GM19452 (cell line): Measurements from ENCODE around the gene ZDHHC4.
"Not testable (repeated sequence)": the region's sequence is repeated elsewhere in the genome, so short reads cannot be mapped to it uniquely, and the experiment has no call there.

Source experiments
- ATAC-seq: cut with Tn5 transposase; IDR thresholded peaks from one replicate; pipeline ENCODE4 v1.9.1; 2021; ENCODE audit not compliant: unreplicated experiment

ZDHHC4 gene

DNA sequence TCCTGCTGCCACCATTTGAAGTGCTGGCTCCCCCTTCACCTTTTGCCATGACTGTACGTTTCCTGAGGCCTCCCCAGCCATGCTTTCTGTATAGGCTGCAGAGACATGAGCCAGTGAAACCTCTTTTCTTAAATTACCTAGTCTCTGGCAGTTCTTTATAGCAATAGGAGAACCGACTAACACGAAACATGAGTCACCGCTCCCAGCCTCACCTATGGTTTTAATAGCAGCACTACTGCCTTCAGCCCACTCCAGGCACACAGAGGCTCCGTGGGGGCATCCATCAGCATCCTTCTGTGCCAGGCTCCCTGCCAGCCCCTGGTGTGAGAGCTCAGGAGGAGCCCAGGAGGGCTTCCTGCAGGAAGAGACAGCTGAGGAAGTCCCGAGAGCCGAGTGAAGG, 54.4 kb downstream of the ZDHHC4 start:
- no peak for ATAC-seq

DNA sequence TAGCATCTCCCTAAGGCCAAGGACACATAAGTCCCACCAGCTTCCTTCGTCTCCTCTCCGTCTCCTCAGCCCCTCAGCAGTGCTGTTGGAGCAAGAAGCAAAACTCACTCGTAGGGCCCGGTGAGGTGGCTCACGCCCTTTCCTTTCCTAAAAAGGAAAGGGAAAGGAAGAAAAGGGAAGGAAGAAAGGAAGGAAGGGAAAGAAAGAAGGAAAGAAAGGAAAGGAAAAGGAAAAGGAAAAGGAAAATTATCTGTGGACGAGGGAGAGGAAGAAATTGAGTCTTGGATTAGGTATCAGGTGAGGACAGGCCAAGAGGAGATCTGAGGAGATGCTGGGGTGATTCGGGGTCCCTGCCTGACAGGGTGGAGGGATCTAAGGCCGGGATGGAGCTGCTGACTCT, 56.8 kb downstream of the ZDHHC4 start:
- ATAC-seq, result no peak

DNA sequence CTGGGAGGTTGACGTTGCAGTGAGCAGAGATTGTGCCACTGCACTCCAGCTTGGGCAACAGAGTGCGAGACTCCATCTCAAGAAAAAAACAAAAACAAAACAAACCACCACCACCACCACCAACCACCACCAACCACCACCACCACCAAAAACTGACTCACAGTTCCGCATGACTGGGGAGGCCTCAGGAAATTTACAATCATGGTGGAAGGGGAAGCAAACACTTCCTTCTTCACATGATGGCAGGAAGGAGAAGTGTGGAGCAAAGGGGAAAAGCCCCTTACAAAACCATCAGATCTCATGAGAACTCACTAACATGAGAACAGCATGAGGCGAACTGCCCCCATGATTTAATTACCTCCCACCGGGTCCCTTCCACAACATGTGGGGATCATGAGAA, 57.7 kb downstream of the ZDHHC4 start:
- ATAC-seq, result not testable (repeated sequence)

DNA sequence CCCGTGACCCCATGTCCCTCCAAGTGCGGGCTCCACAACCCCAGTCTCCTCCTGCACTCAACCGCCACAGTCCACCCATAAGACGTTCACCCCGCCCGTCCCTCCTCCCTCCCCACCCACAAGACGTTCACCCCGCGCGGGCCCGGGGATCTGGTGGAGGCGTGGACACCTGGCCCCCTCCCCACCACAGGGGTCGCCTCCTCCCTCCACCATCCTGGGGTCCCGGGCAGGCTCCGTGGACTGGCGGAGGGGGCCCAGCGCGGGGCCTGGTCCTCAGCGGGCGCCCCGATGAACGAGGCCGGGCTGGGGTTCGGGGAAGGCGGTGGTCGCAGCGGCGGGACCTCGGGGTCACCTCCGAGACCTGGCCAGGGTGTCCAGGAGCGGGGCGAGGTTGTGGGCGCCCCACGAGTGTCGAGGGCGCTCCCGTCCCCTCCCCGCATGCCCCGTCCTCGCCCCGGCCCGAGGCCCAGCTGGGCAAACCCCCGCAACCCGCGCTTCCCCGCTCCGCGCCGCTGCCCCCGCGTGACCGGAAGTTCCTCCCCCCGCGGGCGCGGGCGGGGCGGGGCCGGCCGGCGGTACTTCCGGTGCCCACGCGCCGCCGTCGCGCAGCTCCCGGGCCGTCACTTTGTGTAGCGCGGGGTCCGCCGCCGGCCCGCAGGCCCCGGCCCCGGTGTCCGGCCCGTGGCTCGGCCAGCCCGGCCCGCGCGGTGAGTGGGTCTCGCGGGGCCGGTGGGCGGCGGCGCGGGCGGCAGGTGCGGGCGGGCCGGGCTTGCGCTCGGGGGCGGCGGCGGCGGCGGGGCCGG, 59.7 kb downstream of the ZDHHC4 start, which contains the start of gene ZNF316:
Gene ZNF316, plus strand, starts transcription at position 578 of the 803 bp plus-strand sequence. CDS start 5,092 bp downstream, outside the sequence.
- peak; percentile 60 for ATAC-seq

DNA sequence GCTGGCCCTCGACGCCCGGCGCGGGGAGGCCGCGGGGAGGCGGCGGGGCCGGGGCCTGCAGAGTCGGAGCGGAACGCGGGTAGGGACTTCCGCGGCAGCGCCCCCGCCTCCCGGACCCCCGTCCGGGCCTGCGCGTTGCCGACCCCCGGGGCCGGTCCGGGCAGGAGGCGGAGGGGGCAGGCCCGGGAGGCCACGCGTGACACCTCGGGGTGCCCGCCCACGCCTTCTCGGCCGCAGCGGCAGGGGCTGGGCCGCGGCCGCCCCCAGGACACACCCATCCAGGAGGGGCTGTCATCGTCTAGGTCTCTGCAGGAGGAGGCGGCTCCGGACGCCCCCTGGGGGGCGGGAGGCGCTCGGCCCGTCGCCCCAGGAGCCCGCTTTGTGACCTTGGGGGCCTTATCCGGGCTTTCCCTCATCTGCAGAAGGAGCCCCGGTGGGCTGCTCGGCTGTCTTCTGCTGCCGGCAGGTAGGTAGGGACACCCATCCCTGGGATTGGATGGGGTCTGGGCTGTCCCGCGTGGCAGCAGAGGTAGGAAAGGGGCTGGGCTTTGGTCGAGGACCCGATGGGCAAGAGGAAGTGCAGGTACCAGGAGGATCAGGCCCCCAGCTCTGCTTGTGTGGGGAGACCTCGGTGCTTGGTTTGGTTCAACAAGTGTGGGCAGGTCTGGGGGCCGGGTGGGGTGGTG, 60.4 kb downstream of the ZDHHC4 start:
- ATAC-seq, result peak; percentile 78
